Central memory CD8-positive, alpha-beta T cell (primary cell): ENCODE measurements around the gene OPN5.

Experiments used
- ATAC-seq: fragments of 150-1000 bp; cut with Tn5 transposase; replicated peaks from 2 replicates; pipeline ENCODE4 v1.10.0; 2022; ENCODE audit warnings: mild to moderate bottlenecking, moderate FRiP score, moderate number of reproducible peaks; ENCODE audit not compliant: poor library complexity, severe bottlenecking; ENCODE audit errors: extremely low read depth
- DNase-seq, 2 donors: peaks; one replicate each; pipeline ENCODE4 v3.0.0; 2021; ENCODE audit warnings: low spot score in 2 of 2
- H3K27ac Mint-ChIP-seq: one replicate; pipeline ENCODE4 v1.8.0; 2022; ENCODE audit warnings: low read depth, mild to moderate bottlenecking, moderate library complexity, mixed read lengths
- H3K27me3 Mint-ChIP-seq: one replicate; pipeline ENCODE4 v1.8.0; 2022; ENCODE audit warnings: mixed read lengths
- H3K36me3 Mint-ChIP-seq: one replicate; pipeline ENCODE4 v1.8.0; 2022; ENCODE audit warnings: mild to moderate bottlenecking, moderate library complexity, mixed read lengths; ENCODE audit not compliant: insufficient read depth
- H3K4me1 Mint-ChIP-seq: one replicate; pipeline ENCODE4 v1.8.0; 2022; ENCODE audit warnings: mixed read lengths
- H3K4me3 Mint-ChIP-seq: one replicate; pipeline ENCODE4 v1.8.0; 2022; ENCODE audit warnings: mild to moderate bottlenecking, moderate library complexity, mixed read lengths
- H3K9me3 Mint-ChIP-seq: one replicate; pipeline ENCODE4 v1.8.0; 2022; ENCODE audit warnings: mixed read lengths

Gene OPN5

GRCh38 chr6:47801984-47802383 is 20.2 kb downstream of the OPN5 start:
- no peaks in the 10 kb centered on the region for H3K4me1 Mint-ChIP-seq
- H3K36me3 Mint-ChIP-seq: no peaks in the 10 kb centered on the region
- H3K27ac Mint-ChIP-seq: no peak overlapping the region
- no peak for ATAC-seq
- DNase-seq: no peak
- H3K9me3 Mint-ChIP-seq: no peaks in the 10 kb centered on the region
- H3K27me3 Mint-ChIP-seq: peaks cover 71% of the 10 kb centered on the region
- no peak overlapping the region for H3K4me3 Mint-ChIP-seq

GRCh38 chr6:47804821-47805220 is 23.0 kb downstream of the OPN5 start:
- Mint-ChIP-seq H3K4me1 (no peaks in the 10 kb centered on the region), H3K36me3 (no peaks in the 10 kb centered on the region), H3K4me3 (no peak overlapping the region), H3K27me3 (peaks cover 76% of the 10 kb centered on the region), H3K9me3 (no peaks in the 10 kb centered on the region), H3K27ac (no peak overlapping the region)
- no peak for ATAC-seq
- DNase-seq: no peak

GRCh38 chr6:47809873-47810272 is 28.0 kb downstream of the OPN5 start:
- Mint-ChIP-seq H3K9me3 (no peaks in the 10 kb centered on the region), H3K4me3 (no peak overlapping the region), H3K36me3 (peaks cover 2% of the 10 kb centered on the region), H3K4me1 (no peaks in the 10 kb centered on the region), H3K27me3 (peaks cover 69% of the 10 kb centered on the region), H3K27ac (no peak overlapping the region)
- DNase-seq: no peak
- ATAC-seq: no peak

- no peak for ATAC-seq
- H3K4me3 Mint-ChIP-seq: no peak overlapping the region
- no peaks in the 10 kb centered on the region for H3K9me3 Mint-ChIP-seq
- H3K36me3 Mint-ChIP-seq: peaks cover 2% of the 10 kb centered on the region
- DNase-seq: no peak
- H3K27me3 Mint-ChIP-seq: peaks cover 59% of the 10 kb centered on the region
- H3K27ac Mint-ChIP-seq: no peak overlapping the region
- H3K4me1 Mint-ChIP-seq: no peaks in the 10 kb centered on the region
These were observed 29.1 kb downstream of the OPN5 start for GRCh38 chr6:47810885-47811284.

GRCh38 chr6:47811443-47811842 is 29.6 kb downstream of the OPN5 start:
- no peak for DNase-seq
- ATAC-seq: no peak
- H3K9me3 Mint-ChIP-seq: no peaks in the 10 kb centered on the region
- peaks cover 2% of the 10 kb centered on the region for H3K36me3 Mint-ChIP-seq
- no peak overlapping the region for H3K27ac Mint-ChIP-seq
- H3K4me1 Mint-ChIP-seq: no peaks in the 10 kb centered on the region
- H3K4me3 Mint-ChIP-seq: no peak overlapping the region
- peaks cover 56% of the 10 kb centered on the region for H3K27me3 Mint-ChIP-seq

GRCh38 chr6:47817749-47818148 is 35.9 kb downstream of the OPN5 start:
- Mint-ChIP-seq H3K27ac (no peak overlapping the region), H3K27me3 (peaks cover 46% of the 10 kb centered on the region), H3K36me3 (no peaks in the 10 kb centered on the region), H3K9me3 (no peaks in the 10 kb centered on the region), H3K4me1 (no peaks in the 10 kb centered on the region), H3K4me3 (no peak overlapping the region)
- ATAC-seq (no peak), DNase-seq (no peak)

GRCh38 chr6:47819461-47819860 is 37.6 kb downstream of the OPN5 start:
- Mint-ChIP-seq H3K27me3 (peaks cover 41% of the 10 kb centered on the region), H3K36me3 (no peaks in the 10 kb centered on the region), H3K4me1 (no peaks in the 10 kb centered on the region), H3K27ac (no peak overlapping the region), H3K4me3 (no peak overlapping the region), H3K9me3 (no peaks in the 10 kb centered on the region)
- no peak for DNase-seq
- no peak for ATAC-seq

- no peaks in the 10 kb centered on the region for H3K4me1 Mint-ChIP-seq
These were observed 41.2 kb downstream of the OPN5 start for GRCh38 chr6:47822856-47823554.

GRCh38 chr6:47832386-47833100 is 50.7 kb downstream of the OPN5 start:
- DNase-seq: no peak
- H3K27ac Mint-ChIP-seq: no peak overlapping the region
- H3K36me3 Mint-ChIP-seq: no peaks in the 10 kb centered on the region
- H3K4me3 Mint-ChIP-seq: no peak overlapping the region
- no peaks in the 10 kb centered on the region for H3K27me3 Mint-ChIP-seq
- no peak for ATAC-seq
- H3K4me1 Mint-ChIP-seq: no peaks in the 10 kb centered on the region
- H3K9me3 Mint-ChIP-seq: peaks cover 6% of the 10 kb centered on the region

More at GRCh38 chr6:47822856-47823554, 41.2 kb downstream of the OPN5 start:
- H3K36me3 Mint-ChIP-seq: no peaks in the 10 kb centered on the region
- H3K27ac Mint-ChIP-seq: no peak overlapping the region
- DNase-seq (no peak), ATAC-seq (no peak)
- peaks cover 23% of the 10 kb centered on the region for H3K27me3 Mint-ChIP-seq
- no peak overlapping the region for H3K4me3 Mint-ChIP-seq
- no peaks in the 10 kb centered on the region for H3K9me3 Mint-ChIP-seq

GRCh38 chr6:47834196-47834595 is 52.4 kb downstream of the OPN5 start:
- Mint-ChIP-seq H3K27ac (no peak overlapping the region), H3K9me3 (peaks cover 6% of the 10 kb centered on the region), H3K27me3 (peaks cover under 1% of the 10 kb centered on the region), H3K4me1 (no peaks in the 10 kb centered on the region), H3K36me3 (no peaks in the 10 kb centered on the region), H3K4me3 (no peak overlapping the region)
- ATAC-seq: no peak
- no peak for DNase-seq

GRCh38 chr6:47836046-47836445 is 54.2 kb downstream of the OPN5 start:
- no peaks in the 10 kb centered on the region for H3K36me3 Mint-ChIP-seq
- H3K27me3 Mint-ChIP-seq: peaks cover 11% of the 10 kb centered on the region
- ATAC-seq (no peak), DNase-seq (no peak)
- no peaks in the 10 kb centered on the region for H3K4me1 Mint-ChIP-seq
- H3K9me3 Mint-ChIP-seq: peaks cover 5% of the 10 kb centered on the region
- no peak overlapping the region for H3K27ac Mint-ChIP-seq
- no peak overlapping the region for H3K4me3 Mint-ChIP-seq

GRCh38 chr6:47836639-47837038 is 54.8 kb downstream of the OPN5 start:
- DNase-seq (no peak), ATAC-seq (no peak)

GRCh38 chr6:47839645-47840044 is 57.8 kb downstream of the OPN5 start:
- Mint-ChIP-seq H3K27me3 (peaks cover 11% of the 10 kb centered on the region), H3K4me3 (no peak overlapping the region), H3K27ac (no peak overlapping the region), H3K36me3 (no peaks in the 10 kb centered on the region), H3K9me3 (no peaks in the 10 kb centered on the region), H3K4me1 (no peaks in the 10 kb centered on the region)
- DNase-seq: no peak
- ATAC-seq: no peak

More at GRCh38 chr6:47836639-47837038, 54.8 kb downstream of the OPN5 start:
- Mint-ChIP-seq H3K27me3 (peaks cover 11% of the 10 kb centered on the region), H3K9me3 (no peaks in the 10 kb centered on the region), H3K36me3 (no peaks in the 10 kb centered on the region), H3K27ac (no peak overlapping the region), H3K4me1 (no peaks in the 10 kb centered on the region), H3K4me3 (no peak overlapping the region)
